ENCODE results near the gene IFT43.

- no peak for TF ChIP-seq EZH2 (IDR thresholded peaks at IDR 0.05; ENCODE audit: low read depth)
- TF ChIP-seq CTCF (conservative IDR thresholded peaks at IDR 0.05), result no peak
Observed at GRCh38 chr14:76007852-76008251, 22.3 kb downstream of the IFT43 start.

Data from PC-9 (cell line).